SK-N-SH treated with all-trans-retinoic acid at 6 μM for 48 hours (cell line): ENCODE data around the gene C2CD3.
"Not testable (repeated sequence)": the region's sequence is repeated elsewhere in the genome, so short reads cannot be mapped to it uniquely, and the experiment has no call there.

Experiments
- ATAC-seq: fragments of 200-7000 bp; cut with Tn5 transposase; 3 replicates; pipeline ENCODE4 v1.9.1; 2020; ENCODE audit warnings: mild to moderate bottlenecking, moderate library complexity
- ARNTL ChIP-seq: fragments of 450-650 bp; formaldehyde crosslinking; IDR thresholded peaks from 2 replicates; pipeline ENCODE4 v1.5.0; 2020; ENCODE audit warnings: low read depth, mild to moderate bottlenecking, moderate library complexity, borderline replicate concordance
- BACH2 ChIP-seq: fragments of 250-450 bp; sonication (Bioruptor Pico); IDR thresholded peaks from 2 replicates; pipeline ENCODE4 v1.9.0; 2021; ENCODE audit warnings: mild to moderate bottlenecking, borderline replicate concordance
- CSDC2 ChIP-seq: fragments of 250-450 bp; sonication (Bioruptor Pico); IDR thresholded peaks from 2 replicates; pipeline ENCODE4 v1.5.0; 2020; ENCODE audit warnings: mild to moderate bottlenecking, moderate library complexity
- ESRRG ChIP-seq: fragments of 250-450 bp; sonication (Bioruptor Pico); IDR thresholded peaks from 2 replicates; pipeline ENCODE4 v1.6.1; 2021; ENCODE audit warnings: mild to moderate bottlenecking
- GLIS3 ChIP-seq: fragments of 250-450 bp; sonication (Bioruptor Pico); IDR thresholded peaks from 2 replicates; pipeline ENCODE4 v1.5.0; 2020; ENCODE audit warnings: mild to moderate bottlenecking, moderate library complexity
- ISL1 ChIP-seq: fragments of 250-450 bp; sonication (Bioruptor Pico); IDR thresholded peaks from 2 replicates; pipeline ENCODE4 v2.1.2; 2022; ENCODE audit warnings: mild to moderate bottlenecking, moderate library complexity
- OSR1 ChIP-seq: fragments of 250-450 bp; sonication (Bioruptor Pico); IDR thresholded peaks from 2 replicates; pipeline ENCODE4 v1.8.0; 2022; ENCODE audit warnings: moderate library complexity, mild to moderate bottlenecking, inconsistent platforms
- PPARA ChIP-seq: fragments of 250-450 bp; sonication (Bioruptor Pico); IDR thresholded peaks from 2 replicates; pipeline ENCODE4 v1.5.0; 2020; ENCODE audit warnings: mild to moderate bottlenecking, borderline replicate concordance
- RARB ChIP-seq: fragments of 250-450 bp; sonication (Bioruptor Pico); IDR thresholded peaks from 2 replicates; pipeline ENCODE4 v1.8.0; 2021; ENCODE audit warnings: mild to moderate bottlenecking, moderate library complexity
- SNAI2 ChIP-seq: fragments of 250-450 bp; sonication (Bioruptor Pico); IDR thresholded peaks from 2 replicates; pipeline ENCODE4 v1.5.0; 2020; ENCODE audit warnings: mild to moderate bottlenecking, moderate library complexity
- TCF4 ChIP-seq: fragments of 250-450 bp; sonication (Bioruptor Pico); IDR thresholded peaks from 2 replicates; pipeline ENCODE4 v1.8.0; 2021; ENCODE audit warnings: mild to moderate bottlenecking, moderate library complexity, borderline replicate concordance
- TOX ChIP-seq: fragments of 250-450 bp; sonication (Bioruptor Pico); IDR thresholded peaks from 2 replicates; pipeline ENCODE4 v1.8.0; 2021; ENCODE audit warnings: mild to moderate bottlenecking, moderate library complexity, borderline replicate concordance
- ZC3H10 ChIP-seq: fragments of 250-450 bp; sonication (Bioruptor Pico); IDR thresholded peaks from 2 replicates; pipeline ENCODE4 v1.5.1; 2021; ENCODE audit warnings: mild to moderate bottlenecking, moderate library complexity
- ZFP3 ChIP-seq: fragments of 250-450 bp; sonication (Bioruptor Pico); IDR thresholded peaks from 2 replicates; pipeline ENCODE4 v1.5.0; 2020; ENCODE audit warnings: mild to moderate bottlenecking, moderate library complexity
- ZFP30 ChIP-seq: fragments of 450-650 bp; formaldehyde crosslinking; IDR thresholded peaks from 2 replicates; pipeline ENCODE4 v1.5.0; 2022; ENCODE audit warnings: mild to moderate bottlenecking, moderate library complexity
- ZNF565 ChIP-seq: fragments of 450-650 bp; formaldehyde crosslinking; conservative IDR thresholded peaks from 2 replicates; pipeline ENCODE4 v1.5.0; 2020; ENCODE audit warnings: low read depth, mild to moderate bottlenecking, moderate library complexity
- ZNF70 ChIP-seq: fragments of 450-650 bp; formaldehyde crosslinking; IDR thresholded peaks from 2 replicates; pipeline ENCODE4 v1.5.0; 2020; ENCODE audit warnings: mild to moderate bottlenecking, moderate library complexity
- ZNF8 ChIP-seq: fragments of 450-650 bp; formaldehyde crosslinking; IDR thresholded peaks from 2 replicates; pipeline ENCODE4 v1.5.0; 2020; ENCODE audit warnings: mild to moderate bottlenecking, moderate library complexity
- TF ChIP-seq, protein P1 (sequence below): fragments of 250-450 bp; sonication (Bioruptor Pico); IDR thresholded peaks from 2 replicates; pipeline ENCODE4 v1.5.0; 2020; ENCODE audit warnings: mild to moderate bottlenecking, moderate library complexity
- TF ChIP-seq, protein P2 (sequence below): fragments of 250-450 bp; sonication (Bioruptor Pico); IDR thresholded peaks from 2 replicates; pipeline ENCODE4 v1.8.0; 2020; ENCODE audit warnings: mild to moderate bottlenecking, moderate library complexity, borderline replicate concordance
- TF ChIP-seq, protein P3 (sequence below): fragments of 250-450 bp; sonication (Bioruptor Pico); IDR thresholded peaks from 2 replicates; pipeline ENCODE4 v1.8.0; 2021; ENCODE audit warnings: low read depth, mild to moderate bottlenecking, moderate library complexity, borderline replicate concordance

The C2CD3 gene

DNA sequence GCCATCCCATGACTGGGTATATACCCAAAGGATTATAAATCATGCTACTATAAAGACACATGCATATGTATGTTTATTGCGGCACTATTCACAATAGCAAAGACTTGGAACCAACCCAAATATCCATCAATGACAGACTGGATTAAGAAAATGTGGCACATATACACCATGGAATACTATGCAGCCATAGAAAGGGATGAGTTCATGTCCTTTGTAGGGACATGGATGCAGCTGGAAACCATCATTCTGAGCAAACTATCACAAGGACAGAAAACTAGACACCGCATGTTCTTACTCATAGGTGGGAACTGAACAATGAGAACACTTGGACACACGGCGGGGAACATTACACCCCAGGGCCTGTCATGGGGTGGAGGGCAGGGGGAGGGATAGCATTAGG is 86.9 kb downstream of the C2CD3 start:
- not testable (repeated sequence) for ATAC-seq

DNA sequence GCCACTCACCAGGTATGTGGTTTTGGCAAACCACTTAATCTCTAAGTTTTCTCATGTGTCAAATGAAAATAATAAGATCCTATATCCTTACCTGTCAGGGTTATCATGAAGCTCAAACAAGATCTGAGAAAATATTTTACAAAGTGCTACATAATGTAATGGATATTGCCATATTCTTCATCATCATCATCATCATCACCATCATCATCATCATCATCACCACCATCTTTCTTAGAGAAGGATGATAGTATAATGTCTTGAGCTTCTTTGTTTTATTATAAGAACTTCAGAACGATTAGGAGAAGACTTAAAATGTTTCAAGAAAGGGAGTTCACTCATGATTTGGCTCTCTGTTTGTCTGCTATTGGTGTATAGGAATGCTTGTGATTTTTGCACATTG is 89.4 kb downstream of the C2CD3 start:
- no peak for ATAC-seq
- TF ChIP-seq SNAI2 (CRISPR knock-in tag), result no peak
- TF ChIP-seq BACH2 (CRISPR knock-in tag), result no peak
- no peak for TF ChIP-seq PPARA (CRISPR knock-in tag)
- TF ChIP-seq CSDC2 (CRISPR knock-in tag), result no peak
- no peak for TF ChIP-seq ZNF70 (CRISPR knock-in tag)
- TF ChIP-seq, protein P1, sequence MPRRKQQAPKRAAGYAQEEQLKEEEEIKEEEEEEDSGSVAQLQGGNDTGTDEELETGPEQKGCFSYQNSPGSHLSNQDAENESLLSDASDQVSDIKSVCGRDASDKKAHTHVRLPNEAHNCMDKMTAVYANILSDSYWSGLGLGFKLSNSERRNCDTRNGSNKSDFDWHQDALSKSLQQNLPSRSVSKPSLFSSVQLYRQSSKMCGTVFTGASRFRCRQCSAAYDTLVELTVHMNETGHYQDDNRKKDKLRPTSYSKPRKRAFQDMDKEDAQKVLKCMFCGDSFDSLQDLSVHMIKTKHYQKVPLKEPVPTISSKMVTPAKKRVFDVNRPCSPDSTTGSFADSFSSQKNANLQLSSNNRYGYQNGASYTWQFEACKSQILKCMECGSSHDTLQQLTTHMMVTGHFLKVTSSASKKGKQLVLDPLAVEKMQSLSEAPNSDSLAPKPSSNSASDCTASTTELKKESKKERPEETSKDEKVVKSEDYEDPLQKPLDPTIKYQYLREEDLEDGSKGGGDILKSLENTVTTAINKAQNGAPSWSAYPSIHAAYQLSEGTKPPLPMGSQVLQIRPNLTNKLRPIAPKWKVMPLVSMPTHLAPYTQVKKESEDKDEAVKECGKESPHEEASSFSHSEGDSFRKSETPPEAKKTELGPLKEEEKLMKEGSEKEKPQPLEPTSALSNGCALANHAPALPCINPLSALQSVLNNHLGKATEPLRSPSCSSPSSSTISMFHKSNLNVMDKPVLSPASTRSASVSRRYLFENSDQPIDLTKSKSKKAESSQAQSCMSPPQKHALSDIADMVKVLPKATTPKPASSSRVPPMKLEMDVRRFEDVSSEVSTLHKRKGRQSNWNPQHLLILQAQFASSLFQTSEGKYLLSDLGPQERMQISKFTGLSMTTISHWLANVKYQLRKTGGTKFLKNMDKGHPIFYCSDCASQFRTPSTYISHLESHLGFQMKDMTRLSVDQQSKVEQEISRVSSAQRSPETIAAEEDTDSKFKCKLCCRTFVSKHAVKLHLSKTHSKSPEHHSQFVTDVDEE, result no peak
- TF ChIP-seq ESRRG (CRISPR knock-in tag), result no peak
- no peak for TF ChIP-seq ISL1

DNA sequence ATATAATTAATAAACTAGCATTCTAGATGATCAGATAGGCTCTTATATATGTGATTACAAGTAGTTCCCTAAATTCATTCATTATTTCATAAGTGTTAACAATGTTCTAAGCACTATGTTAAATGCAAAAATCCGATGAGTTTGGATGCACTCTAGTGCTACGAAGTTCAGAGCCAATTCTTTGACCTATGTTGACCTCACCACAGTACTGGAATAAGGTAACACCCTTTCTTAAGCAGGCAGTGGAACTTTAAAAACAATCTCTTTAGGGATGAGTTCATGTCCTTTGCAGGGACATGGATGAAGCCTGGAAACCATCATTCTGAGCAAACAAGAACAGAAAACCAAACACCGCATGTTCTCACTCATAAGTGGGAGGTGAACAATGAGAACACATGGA is 93.6 kb downstream of the C2CD3 start:
- TF ChIP-seq ZC3H10 (CRISPR knock-in tag) (no peak), BACH2 (CRISPR knock-in tag) (no peak), TOX (CRISPR knock-in tag) (no peak), RARB (no peak), TCF4 (CRISPR knock-in tag) (no peak), ISL1 (no peak), SNAI2 (CRISPR knock-in tag) (no peak), GLIS3 (CRISPR knock-in tag) (no peak), ESRRG (CRISPR knock-in tag) (no peak), ARNTL (CRISPR knock-in tag) (no peak)
- TF ChIP-seq, protein P2, sequence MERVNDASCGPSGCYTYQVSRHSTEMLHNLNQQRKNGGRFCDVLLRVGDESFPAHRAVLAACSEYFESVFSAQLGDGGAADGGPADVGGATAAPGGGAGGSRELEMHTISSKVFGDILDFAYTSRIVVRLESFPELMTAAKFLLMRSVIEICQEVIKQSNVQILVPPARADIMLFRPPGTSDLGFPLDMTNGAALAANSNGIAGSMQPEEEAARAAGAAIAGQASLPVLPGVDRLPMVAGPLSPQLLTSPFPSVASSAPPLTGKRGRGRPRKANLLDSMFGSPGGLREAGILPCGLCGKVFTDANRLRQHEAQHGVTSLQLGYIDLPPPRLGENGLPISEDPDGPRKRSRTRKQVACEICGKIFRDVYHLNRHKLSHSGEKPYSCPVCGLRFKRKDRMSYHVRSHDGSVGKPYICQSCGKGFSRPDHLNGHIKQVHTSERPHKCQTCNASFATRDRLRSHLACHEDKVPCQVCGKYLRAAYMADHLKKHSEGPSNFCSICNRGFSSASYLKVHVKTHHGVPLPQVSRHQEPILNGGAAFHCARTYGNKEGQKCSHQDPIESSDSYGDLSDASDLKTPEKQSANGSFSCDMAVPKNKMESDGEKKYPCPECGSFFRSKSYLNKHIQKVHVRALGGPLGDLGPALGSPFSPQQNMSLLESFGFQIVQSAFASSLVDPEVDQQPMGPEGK (CRISPR knock-in tag), result no peak
- TF ChIP-seq, protein P3, sequence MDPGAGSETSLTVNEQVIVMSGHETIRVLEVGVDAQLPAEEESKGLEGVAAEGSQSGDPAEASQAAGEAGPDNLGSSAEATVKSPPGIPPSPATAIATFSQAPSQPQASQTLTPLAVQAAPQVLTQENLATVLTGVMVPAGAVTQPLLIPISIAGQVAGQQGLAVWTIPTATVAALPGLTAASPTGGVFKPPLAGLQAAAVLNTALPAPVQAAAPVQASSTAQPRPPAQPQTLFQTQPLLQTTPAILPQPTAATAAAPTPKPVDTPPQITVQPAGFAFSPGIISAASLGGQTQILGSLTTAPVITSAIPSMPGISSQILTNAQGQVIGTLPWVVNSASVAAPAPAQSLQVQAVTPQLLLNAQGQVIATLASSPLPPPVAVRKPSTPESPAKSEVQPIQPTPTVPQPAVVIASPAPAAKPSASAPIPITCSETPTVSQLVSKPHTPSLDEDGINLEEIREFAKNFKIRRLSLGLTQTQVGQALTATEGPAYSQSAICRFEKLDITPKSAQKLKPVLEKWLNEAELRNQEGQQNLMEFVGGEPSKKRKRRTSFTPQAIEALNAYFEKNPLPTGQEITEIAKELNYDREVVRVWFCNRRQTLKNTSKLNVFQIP (CRISPR knock-in tag), result no peak
- TF ChIP-seq, protein P1, result no peak
- ATAC-seq, result no peak

DNA sequence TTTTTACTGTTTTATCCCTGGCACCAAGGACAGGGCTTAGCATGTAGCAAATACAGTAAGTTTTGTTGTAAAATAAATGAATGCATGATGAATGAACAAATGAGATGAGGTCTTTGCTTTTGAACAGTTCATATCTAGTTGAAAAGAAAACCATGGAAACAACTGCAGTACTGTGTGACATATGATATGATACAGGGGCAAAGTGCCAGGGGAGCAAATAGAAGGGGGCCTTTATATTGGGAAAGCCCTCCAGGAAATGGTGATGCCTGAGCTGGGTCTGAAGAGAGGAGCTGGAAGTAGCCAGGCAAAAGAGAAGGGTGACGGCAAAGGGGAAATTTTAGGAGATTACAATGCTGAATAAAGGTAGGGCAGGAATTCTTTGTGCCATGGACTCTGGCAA is 98.1 kb downstream of the C2CD3 start:
- no peak for ATAC-seq
- TF ChIP-seq BACH2 (CRISPR knock-in tag), result no peak
- TF ChIP-seq ZNF70 (CRISPR knock-in tag), result no peak
- no peak for TF ChIP-seq ZFP3
- TF ChIP-seq ESRRG (CRISPR knock-in tag), result no peak
- no peak for TF ChIP-seq ZNF565 (CRISPR knock-in tag)
- no peak for TF ChIP-seq OSR1 (CRISPR knock-in tag)
- TF ChIP-seq ZNF8 (CRISPR knock-in tag), result no peak
- no peak for TF ChIP-seq GLIS3 (CRISPR knock-in tag)
- TF ChIP-seq ZC3H10 (CRISPR knock-in tag), result no peak
- TF ChIP-seq, protein P3 (CRISPR knock-in tag), result no peak
- TF ChIP-seq PPARA (CRISPR knock-in tag), result no peak
- TF ChIP-seq CSDC2 (CRISPR knock-in tag), result no peak
- no peak for TF ChIP-seq TOX (CRISPR knock-in tag)
- TF ChIP-seq TCF4 (CRISPR knock-in tag), result no peak
- TF ChIP-seq, protein P1, result no peak
- no peak for TF ChIP-seq ISL1
- no peak for TF ChIP-seq ZFP30 (CRISPR knock-in tag)
- no peak for TF ChIP-seq RARB
